CD4-positive, alpha-beta T cell treated with Interleukin-15 for 1 hour (primary cell): ENCODE data around the gene TMC3.
A peak's percentile ranks its signal among the peaks of the same experiment; 100 is the strongest.
"Not testable (repeated sequence)": the region's sequence is repeated elsewhere in the genome, so short reads cannot be mapped to it uniquely, and the experiment has no call there.

ENCODE experiments used
- DNase-seq: peaks from one replicate; pipeline ENCODE4 v3.0.0-alpha.2; 2020

TMC3 gene

DNA sequence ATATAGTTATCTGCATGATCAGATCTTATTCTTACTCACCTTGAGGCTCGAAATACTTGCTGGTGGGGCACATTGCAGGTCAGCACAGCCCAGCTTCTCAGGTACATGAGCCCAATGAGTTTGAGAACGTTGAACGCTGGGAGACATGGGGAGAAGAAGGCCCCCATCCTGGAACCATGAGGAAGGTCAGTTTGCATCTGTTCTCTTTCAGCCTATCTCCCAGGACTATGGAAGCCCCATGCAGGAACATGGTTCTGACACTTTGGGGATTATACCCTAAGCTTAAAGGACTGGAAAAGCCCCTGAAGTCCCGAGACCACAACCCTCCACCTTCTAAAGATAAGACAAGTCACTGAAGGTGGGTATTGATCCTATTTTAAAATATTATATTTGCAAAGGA is 32.7 kb downstream of the TMC3 start:
- DNase-seq = no peak

- DNase-seq = no peak
These were observed 34.2 kb downstream of the TMC3 start for GRCh38 chr15:81339851-81340250.

DNA sequence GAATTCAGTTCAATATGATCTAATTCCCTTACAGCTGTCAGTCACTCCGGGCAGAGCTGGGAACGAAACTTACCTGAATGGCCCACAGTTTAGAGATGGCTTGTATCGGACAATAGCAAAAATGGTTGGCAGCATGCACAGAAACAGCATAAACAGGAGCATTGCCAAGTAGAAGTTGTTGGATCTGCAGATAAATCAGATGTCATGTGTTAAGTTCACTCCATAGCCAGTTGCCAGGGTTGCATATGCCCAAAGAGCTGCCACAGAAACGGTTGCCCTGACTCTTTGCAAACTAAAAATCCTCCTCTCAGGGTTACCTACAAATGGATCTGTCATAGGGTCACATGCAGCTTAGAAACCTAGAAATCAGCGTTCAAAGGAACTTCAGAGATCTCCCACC is 34.7 kb downstream of the TMC3 start:
- DNase-seq = no peak

GRCh38 chr15:81338170-81339007 is 35.6 kb downstream of the TMC3 start:
- no peak for DNase-seq

DNA sequence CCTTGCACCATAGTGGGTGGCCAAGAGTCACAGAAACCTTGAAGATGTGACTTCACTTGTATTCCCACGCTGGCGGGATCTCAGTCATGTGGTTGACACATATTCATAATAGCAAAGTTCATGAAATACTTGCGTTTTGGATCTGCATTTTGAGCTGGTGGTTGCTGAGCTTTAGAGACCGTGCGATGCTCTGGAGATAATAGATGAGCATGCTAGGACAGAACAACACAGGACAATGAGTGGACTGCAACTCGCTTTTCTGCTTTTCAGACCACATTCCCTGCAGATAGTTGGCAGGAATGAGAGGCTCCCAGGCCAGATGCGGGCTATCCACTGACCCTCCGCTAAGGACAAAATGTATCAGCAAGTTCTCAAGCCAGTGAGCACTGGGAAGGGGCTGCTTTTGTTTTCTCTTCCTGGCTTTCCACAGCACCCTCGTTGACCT is 36.3 kb downstream of the TMC3 start:
- DNase-seq = no peak

DNA sequence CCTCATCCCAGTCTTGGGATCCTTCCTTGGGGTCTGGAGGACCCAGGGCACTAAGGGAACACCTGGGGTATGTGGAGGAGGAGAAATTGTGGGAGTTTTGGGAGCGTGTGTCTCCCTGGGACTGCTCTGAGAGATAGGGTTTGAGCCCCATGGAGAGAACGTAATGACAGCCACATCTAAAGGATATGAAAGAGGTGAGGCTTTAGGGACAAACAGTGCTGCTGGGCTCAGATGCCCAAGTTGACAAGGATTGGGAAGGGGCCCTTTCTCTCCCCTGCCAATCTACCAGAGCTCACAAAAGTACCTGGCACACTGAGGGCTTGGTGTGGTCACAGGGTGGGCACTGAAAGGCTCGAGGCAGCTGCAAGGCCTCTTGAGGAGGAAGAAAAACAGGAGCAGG is 36.8 kb downstream of the TMC3 start:
- DNase-seq = no peak

- DNase-seq = peak; percentile 53
These were observed 37.4 kb downstream of the TMC3 start for GRCh38 chr15:81336568-81336967.

- no peak for DNase-seq
These were observed 38.4 kb downstream of the TMC3 start for GRCh38 chr15:81335631-81336030.

DNA sequence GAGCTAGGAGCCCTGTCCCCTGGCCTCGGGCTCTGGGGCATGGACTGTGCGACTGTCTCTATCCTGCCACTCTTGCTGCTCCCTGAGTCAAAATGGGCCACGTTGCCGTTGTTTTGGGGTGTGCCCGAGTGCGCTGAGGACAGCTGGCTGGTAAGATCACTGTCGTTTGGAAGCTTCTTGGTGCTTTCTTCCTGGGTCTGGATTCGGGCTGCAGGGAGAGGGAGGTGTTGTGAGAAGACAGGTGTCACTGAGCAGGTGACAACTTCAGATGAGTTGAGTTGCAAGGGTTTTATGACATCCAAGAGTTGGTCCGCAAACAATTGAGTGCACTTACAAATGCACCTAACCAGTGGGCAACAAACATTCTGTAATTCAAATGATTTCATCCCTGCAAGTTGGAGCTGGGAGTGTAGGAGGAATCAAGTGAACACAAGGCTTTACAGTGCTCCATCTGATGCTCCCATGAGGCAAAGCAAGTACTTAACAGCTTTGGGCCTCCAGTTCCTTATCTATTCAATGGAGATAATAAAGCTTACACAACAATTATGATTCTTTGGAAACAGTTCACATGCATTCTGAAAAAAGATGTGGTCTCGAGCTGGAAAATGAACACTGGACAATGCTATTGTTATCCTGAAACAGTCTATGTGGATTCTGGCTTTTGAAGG is 39.1 kb downstream of the TMC3 start:
- no peak for DNase-seq

DNA sequence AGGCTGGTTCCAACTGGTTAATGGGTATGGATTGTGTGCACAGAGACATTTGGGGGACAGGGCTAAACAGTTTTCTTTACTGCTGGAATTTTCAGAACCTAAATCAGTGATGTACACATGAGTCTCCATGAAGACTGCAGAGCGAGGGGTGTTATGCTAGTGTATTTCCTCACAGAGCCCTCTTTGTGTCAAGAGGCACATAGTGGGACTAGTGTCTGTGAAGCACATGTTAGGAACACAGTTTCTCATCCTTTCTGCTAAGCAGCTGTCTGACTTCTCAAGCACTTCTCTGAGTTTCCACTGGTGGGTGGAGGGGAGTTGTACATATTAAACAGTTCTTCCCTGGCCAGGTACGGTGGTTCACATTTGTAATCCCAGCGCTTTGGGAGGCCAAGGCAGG is 40.6 kb downstream of the TMC3 start:
- no peak for DNase-seq

- no peak for DNase-seq
These were observed 41.7 kb downstream of the TMC3 start for GRCh38 chr15:81332326-81332725.

- DNase-seq = no peak
These were observed 42.4 kb downstream of the TMC3 start for GRCh38 chr15:81331600-81331999.

GRCh38 chr15:81331141-81331540 is 42.9 kb downstream of the TMC3 start:
- DNase-seq = not testable (repeated sequence)

- no peak for DNase-seq
These were observed 43.5 kb downstream of the TMC3 start for GRCh38 chr15:81330366-81331090.

DNA sequence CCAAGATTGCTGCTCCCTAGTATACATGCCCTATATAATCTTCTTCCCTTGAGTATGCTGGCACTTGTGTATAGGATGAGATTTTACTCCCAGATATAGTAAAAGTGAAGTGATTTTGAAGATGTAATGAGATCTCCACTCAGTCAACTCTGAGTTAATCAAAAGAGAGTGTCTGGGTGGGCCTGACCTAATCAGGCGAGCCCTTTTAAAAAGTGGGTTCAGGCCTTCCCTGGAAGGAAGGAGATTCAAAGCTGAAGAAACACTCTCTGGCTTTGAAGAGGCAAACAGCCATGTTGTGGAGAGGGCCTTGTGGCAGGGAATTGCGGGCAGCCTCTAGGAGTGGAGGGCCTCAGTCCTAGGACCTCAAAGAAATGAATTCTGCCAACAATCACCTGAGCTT is 44.6 kb downstream of the TMC3 start:
- DNase-seq = no peak

- DNase-seq = no peak
These were observed 46.5 kb downstream of the TMC3 start for GRCh38 chr15:81327516-81327915.

DNA sequence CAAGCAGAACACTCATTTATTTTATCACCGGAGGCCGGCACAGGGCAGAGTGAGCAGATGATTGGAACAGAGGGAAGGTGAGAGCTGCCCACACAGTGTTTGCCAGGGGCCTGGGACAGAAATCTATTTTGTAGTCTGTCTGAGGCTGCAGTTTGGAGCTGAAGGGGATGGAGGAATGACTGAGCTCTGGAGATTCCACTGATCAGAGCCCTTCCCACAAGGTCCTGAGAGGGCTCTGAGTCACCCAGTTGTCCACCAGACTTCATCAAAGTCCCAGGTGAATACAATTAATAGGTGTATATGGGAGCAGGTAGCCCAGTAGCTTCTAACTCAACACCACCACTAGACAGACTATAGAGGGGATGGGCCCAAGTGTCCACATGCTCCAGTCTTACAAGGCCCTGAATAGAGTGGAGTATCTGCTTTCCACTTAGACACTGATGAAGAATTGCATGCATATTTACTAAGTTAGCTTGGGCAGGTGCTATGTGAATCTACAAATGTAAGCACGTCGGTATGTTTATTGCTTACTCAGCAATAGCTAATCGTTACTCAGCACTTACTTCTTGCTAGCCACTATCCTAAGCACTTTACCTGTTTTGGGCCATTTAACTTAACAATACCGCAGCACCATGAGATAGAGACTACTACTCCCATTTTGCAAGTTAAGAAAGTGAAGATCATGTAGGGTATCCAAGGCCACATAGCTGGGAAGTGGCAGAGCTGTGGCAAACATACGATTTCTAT is 47.4 kb downstream of the TMC3 start:
- no peak for DNase-seq

- DNase-seq = peak; percentile 94
These were observed 49.8 kb downstream of the TMC3 start, which contains the start of gene STARD5 for GRCh38 chr15:81323944-81324881. Gene STARD5 (minus strand): TSS chr15:81324141. CDS start chr15:81324099, 42 bp downstream.

GRCh38 chr15:81323559-81323943 is 50.5 kb downstream of the TMC3 start:
- no peak for DNase-seq

GRCh38 chr15:81322676-81323253 is 51.2 kb downstream of the TMC3 start:
- no peak for DNase-seq

DNA sequence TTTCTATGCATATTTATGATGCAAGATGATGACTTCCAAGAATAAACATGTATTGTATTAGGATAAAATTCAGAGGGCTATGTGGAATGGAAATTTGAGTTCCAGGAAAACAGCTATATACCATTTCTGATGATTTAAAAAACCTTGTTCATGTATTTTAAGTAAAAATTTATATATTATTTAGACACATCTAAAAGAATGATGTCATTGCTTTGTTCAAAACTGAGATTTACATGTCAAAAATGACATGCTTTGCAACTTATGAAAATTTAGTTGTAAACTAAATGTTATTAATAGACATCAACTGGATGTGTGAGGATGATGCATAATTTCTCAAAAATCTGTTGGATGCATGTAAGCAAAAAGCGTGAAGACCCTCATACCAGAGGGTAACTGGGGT is 52.3 kb downstream of the TMC3 start:
- no peak for DNase-seq
